Panc1 (cell line): ENCODE results near the gene SIRT1. TPM values are rescaled to one million over a fixed set of nuclear protein-coding genes. Genes with fewer than 3 reads are reported as not detected.

Experiments
- ATAC-seq: fragments of 200-7000 bp; cut with Tn5 transposase; 2 replicates; pipeline ENCODE4 v1.9.1; 2020; ENCODE audit warnings: mild to moderate bottlenecking, moderate library complexity
- BruUV-seq: library from RNA; stranded (reverse); fragments of 400-500 nt; replicated peaks from 2 replicates; lab custom pipeline; 2021; lab: Mats Ljungman, UMichigan
- CTCF ChIA-PET: fragments of 300-600 bp; sonication (Branson Sonifier 250); formaldehyde crosslinking; loops from one replicate; lab custom pipeline; 2022; ENCODE audit warnings: antibody characterized with exemption; lab: Charles Lee
- POLR2A ChIA-PET: fragments of 300-600 bp; sonication (Branson Sonifier 250); formaldehyde crosslinking; loops from one replicate; lab custom pipeline; 2022; ENCODE audit warnings: antibody characterized with exemption; lab: Charles Lee
- DNase-seq: peaks from one replicate; pipeline ENCODE4 v3.0.0-alpha.2; 2010; ENCODE audit warnings: low read depth, low spot score
- H3K27ac ChIP-seq: 2 replicates; pipeline ENCODE4 v1.5.1; 2011; ENCODE audit warnings: mild to moderate bottlenecking, low read length, inconsistent platforms
- H3K27me3 ChIP-seq: fragments of 200-500 bp; sonication (Bioruptor generic); 2 replicates; pipeline ENCODE4 v1.6.0; 2014; ENCODE audit warnings: low read length, inconsistent platforms; ENCODE audit not compliant: control insufficient read depth, insufficient read depth
- H3K36me3 ChIP-seq: fragments of 200-500 bp; sonication (Bioruptor generic); 2 replicates; pipeline ENCODE4 v1.5.1; 2014; ENCODE audit warnings: inconsistent platforms, mild to moderate bottlenecking, low read length, moderate library complexity; ENCODE audit not compliant: control insufficient read depth, insufficient read depth
- H3K4me1 ChIP-seq: 2 replicates; pipeline ENCODE4 v1.5.1; 2011; ENCODE audit warnings: inconsistent platforms, mild to moderate bottlenecking, low read length, moderate library complexity; ENCODE audit not compliant: control insufficient read depth, insufficient read depth
- H3K4me3 ChIP-seq, 2 experiments: 2 replicates each; pipeline ENCODE4 v1.5.1; 2011 to 2012; ENCODE audit warnings: low read depth in 2 of 2, low read length in 2 of 2, mild to moderate bottlenecking in 2 of 2, inconsistent platforms in 1 of 2, moderate library complexity in 1 of 2
- H3K9me3 ChIP-seq: fragments of 200-500 bp; sonication (Bioruptor generic); 2 replicates; pipeline ENCODE4 v1.5.1; 2014; ENCODE audit warnings: low read depth, mild to moderate bottlenecking, inconsistent platforms, low read length, moderate library complexity; ENCODE audit not compliant: control insufficient read depth, insufficient read depth
- CTCF ChIP-seq: fragments of 450-650 bp; IDR thresholded peaks from 2 replicates; pipeline ENCODE4 v1.5.1; 2017; ENCODE audit warnings: mild to moderate bottlenecking
- POLR2AphosphoS5 ChIP-seq: IDR thresholded peaks from 2 replicates; pipeline ENCODE4 v1.6.1; 2012; ENCODE audit warnings: mild to moderate bottlenecking, low read depth, low read length, moderate library complexity
- REST ChIP-seq, 2 experiments: IDR thresholded peaks; 2 replicates each; pipeline ENCODE4 v1.6.1; 2011 to 2012; ENCODE audit warnings: low read depth in 2 of 2, control low read depth in 1 of 2, low read length in 1 of 2, mild to moderate bottlenecking in 1 of 2, moderate library complexity in 1 of 2; ENCODE audit not compliant: insufficient read depth in 1 of 2
- SIN3A ChIP-seq: IDR thresholded peaks from 2 replicates; pipeline ENCODE4 v1.6.1; 2012; ENCODE audit warnings: low read depth, mild to moderate bottlenecking, low read length, moderate library complexity, borderline replicate concordance; ENCODE audit not compliant: insufficient read depth
- TCF7L2 ChIP-seq: IDR thresholded peaks from 2 replicates; pipeline ENCODE4 v1.6.1; 2011; ENCODE audit warnings: mild to moderate bottlenecking, low read depth, low read length, inconsistent platforms
- in situ Hi-C: cut with HindIII; loops from 2 replicates; pipeline ENCODE4 v1.10.0; 2016; ENCODE audit warnings: low sequenced_read_pairs, low pct_unique_long_range_greater_than_20kb
- intact Hi-C: fragments of 100-400 bp; cut with micrococcal nuclease; formaldehyde crosslinking; loops from one replicate; pipeline ENCODE4 v1.10.0; 2022; ENCODE audit not compliant: unreplicated experiment
- total RNA-seq: library from RNA; stranded (reverse); gene quantifications from one replicate; pipeline ENCODE4 v1.2.1, GENCODE V29; 2021; ENCODE audit not compliant: unreplicated experiment

Gene SIRT1
- total RNA-seq, 1 experiment from 2014 or later = 45.0 TPM

GRCh38 chr10:67926951-67927350 is 42.5 kb downstream of the SIRT1 start:
- no peak for TF ChIP-seq REST (IDR thresholded peaks at IDR 0.05; ENCODE audit: insufficient read depth in 1 of 2, low read depth in 2 of 2, low read length in 1 of 2)
- no peak for TF ChIP-seq POLR2AphosphoS5
- no peak for TF ChIP-seq TCF7L2
- no peak for TF ChIP-seq SIN3A
- no peak for TF ChIP-seq CTCF
- no peak overlapping the region for H3K27ac ChIP-seq
- CTCF ChIA-PET = no interaction called here
- no peaks in the 10 kb centered on the region for H3K9me3 ChIP-seq
- H3K36me3 ChIP-seq = peaks cover 37% of the 10 kb centered on the region
- no peaks in the 10 kb centered on the region for H3K4me1 ChIP-seq
- BruUV-seq = no TSS peak
- in situ Hi-C loops (no loop called here), intact Hi-C loops (no loop called here)
- DNase-seq (no peak), ATAC-seq (no peak)
- POLR2A ChIA-PET = interaction anchor here (0.7 kb wide), 1 partner anchor 15 kb away, joined by 3 read pairs; no protein-coding TSS in a partner anchor
- H3K4me3 ChIP-seq = no peak overlapping the region
- H3K27me3 ChIP-seq = no peaks in the 10 kb centered on the region

- Histone ChIP-seq H3K4me1 (no peaks in the 10 kb centered on the region), H3K4me3 (no peak overlapping the region), H3K27ac (no peak overlapping the region), H3K36me3 (peaks cover 49% of the 10 kb centered on the region), H3K27me3 (no peaks in the 10 kb centered on the region), H3K9me3 (no peaks in the 10 kb centered on the region)
- intact Hi-C loops = no loop called here
- TF ChIP-seq POLR2AphosphoS5 = no peak
- no peak for TF ChIP-seq CTCF
- TF ChIP-seq TCF7L2 = no peak
- no peak for DNase-seq
- POLR2A ChIA-PET = no interaction called here
- BruUV-seq = no TSS peak
- in situ Hi-C loops = no loop called here
- ATAC-seq = no peak
- CTCF ChIA-PET = no interaction called here
These were observed 48.7 kb downstream of the SIRT1 start for GRCh38 chr10:67933199-67933598.
